ENCODE measurements around the gene PRR30.

The PRR30 gene

GRCh38 chr2:27095745-27096651 is 43.2 kb downstream of the PRR30 start:
- DNase-seq = no peak

GRCh38 chr2:27095427-27095744 is 43.8 kb downstream of the PRR30 start:
- DNase-seq = no peak

GRCh38 chr2:27094353-27094984 is 44.7 kb downstream of the PRR30 start:
- DNase-seq = no peak

GRCh38 chr2:27093430-27094352 is 45.5 kb downstream of the PRR30 start:
- DNase-seq = no peak

GRCh38 chr2:27092696-27093429 is 46.3 kb downstream of the PRR30 start:
- no peak for DNase-seq

GRCh38 chr2:27091746-27092695 is 47.2 kb downstream of the PRR30 start:
- DNase-seq = no peak

- DNase-seq = no peak
Measured at GRCh38 chr2:27089111-27089954, 49.9 kb downstream of the PRR30 start.

- DNase-seq = no peak
Measured at GRCh38 chr2:27088634-27089033, 50.6 kb downstream of the PRR30 start.

- DNase-seq = no peak
Measured at GRCh38 chr2:27087823-27088410, 51.3 kb downstream of the PRR30 start.

Data from NCI-H1436 treated with DMSO at 0.1 percent for 48 hours (cell line).